NCI-H2227 (cell line): ENCODE data around the gene LPP.

Source experiments
- DNase-seq: peaks from one replicate; lab custom pipeline; 2025; ENCODE audit not compliant: unreplicated experiment; lab: John Stamatoyannopoulos, UW

LPP gene

DNA sequence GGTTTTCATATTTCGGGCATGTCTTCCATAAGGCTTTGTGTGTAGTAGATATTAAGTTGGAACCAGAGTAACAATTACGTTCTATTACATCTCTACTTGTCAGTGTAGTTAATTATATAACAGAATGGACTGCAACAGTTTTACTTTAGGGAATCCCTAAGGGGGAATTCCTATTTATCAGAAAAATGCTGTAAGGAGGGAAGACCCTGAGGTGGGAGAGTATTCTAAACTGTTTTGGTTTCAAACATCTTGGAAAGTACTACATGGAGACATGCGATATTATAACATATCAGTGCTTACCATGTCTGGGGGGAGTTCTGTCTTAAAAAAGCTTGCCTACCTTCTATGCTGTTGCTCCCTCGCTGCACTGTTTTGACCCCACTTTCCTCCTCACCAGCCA, 238.1 kb downstream of the LPP start:
- no peak for DNase-seq

- DNase-seq = no peak
Observed at GRCh38 chr3:188394623-188395022, 240.7 kb downstream of the LPP start.

DNA sequence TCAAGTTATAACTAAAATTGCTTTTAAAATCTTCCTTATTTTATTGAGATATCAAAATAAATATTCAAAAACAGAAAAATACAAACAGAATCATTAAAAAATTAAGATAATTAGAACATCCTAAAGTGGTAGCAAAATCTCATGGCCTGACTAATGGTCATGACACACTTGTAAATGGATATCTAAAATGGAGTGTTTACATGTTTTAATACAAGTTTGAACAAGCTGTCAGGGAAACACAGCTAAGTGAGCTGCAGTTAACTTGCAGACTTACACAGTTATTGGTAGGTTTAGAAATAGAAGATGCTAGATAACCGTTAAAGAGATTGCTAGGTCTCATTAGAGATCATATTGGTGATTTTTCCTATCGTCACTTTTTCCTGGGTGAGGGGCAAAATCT, 242.3 kb downstream of the LPP start:
- DNase-seq = no peak

- no peak for DNase-seq
Observed at GRCh38 chr3:188396900-188397299, 242.9 kb downstream of the LPP start.

DNA sequence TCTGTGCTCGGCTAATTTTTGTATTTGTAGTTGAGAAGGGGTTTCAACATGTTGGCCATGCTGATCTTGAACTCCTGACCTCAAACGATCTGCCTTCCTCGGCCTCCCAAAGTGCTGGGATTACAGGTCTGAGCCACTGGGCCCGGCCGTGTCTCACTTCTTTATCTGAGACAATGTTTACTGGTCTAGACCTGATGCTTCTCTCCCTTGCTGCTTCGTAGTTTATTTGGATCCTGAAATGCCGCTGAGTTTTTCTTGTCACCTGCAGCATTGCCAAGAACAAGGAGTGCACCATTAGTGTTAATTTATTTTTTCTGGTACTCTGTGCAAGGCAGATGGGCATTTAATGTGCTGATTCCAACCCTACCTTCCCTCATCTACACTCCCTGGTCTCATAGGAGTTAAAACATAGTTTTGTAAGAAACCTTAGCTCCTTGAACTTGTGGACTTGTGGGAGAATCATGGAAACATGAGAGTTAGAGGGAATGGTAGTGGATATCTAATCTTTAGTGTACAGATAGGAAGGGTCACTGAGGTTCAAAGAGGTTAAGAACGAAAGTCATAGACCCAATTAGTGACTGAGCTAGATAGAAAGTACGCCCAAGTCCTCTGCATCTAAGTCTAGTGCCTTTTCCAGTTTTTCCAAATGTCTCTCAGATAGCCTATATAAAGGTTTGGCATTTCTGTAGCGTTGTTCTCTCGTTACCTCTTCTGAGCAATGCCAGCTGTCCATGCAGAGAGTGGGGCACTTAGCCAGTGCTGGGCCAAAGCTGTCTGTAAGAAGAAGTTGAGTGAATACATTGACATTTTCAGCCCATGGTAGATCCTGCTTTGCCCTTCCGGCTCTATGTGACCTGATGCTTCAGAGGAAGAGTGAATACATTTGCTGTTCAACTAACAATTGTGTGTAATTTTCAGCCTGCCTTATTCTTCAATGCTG, 244.1 kb downstream of the LPP start:
- DNase-seq = no peak

- no peak for DNase-seq
Observed at GRCh38 chr3:188400494-188401243, 246.7 kb downstream of the LPP start.

- DNase-seq = no peak
Observed at GRCh38 chr3:188401244-188401993, 247.5 kb downstream of the LPP start.

DNA sequence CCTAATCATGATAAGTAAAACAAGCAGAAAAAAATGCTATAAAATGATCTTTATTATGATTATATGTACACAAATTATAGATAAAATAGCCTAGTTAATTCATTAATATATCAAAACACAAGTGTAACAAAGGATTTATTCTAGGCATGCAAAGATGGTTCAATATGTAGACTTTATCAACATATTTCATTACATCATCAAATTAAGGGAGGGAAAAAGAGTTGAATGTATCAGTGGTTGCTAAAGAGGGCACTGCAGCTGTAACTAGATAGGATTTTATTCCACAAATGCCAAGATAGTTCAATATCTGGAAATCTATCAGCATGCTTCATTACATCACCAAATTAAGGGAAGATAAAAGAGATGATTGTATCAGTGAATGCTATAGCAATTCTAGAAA, 248.3 kb downstream of the LPP start:
- DNase-seq = no peak

DNA sequence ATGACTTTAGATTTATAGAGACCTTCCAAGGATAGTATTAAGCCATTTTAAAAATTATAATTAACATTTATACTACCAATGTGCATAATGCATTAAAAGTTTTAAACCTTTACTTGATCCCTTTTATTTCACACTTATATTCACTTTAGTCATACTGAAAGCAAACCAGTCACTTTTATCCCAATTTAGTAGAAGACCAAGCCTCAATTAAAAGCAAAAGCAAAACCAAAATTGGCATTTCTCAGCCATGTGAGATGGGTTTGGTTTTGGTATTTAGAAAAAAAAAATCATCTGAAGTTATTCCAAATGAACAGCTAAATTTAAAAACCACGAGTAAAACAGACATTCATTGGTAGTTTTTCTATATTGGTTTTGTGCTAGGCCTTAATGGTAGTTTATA, 249.4 kb downstream of the LPP start:
- DNase-seq = no peak

DNA sequence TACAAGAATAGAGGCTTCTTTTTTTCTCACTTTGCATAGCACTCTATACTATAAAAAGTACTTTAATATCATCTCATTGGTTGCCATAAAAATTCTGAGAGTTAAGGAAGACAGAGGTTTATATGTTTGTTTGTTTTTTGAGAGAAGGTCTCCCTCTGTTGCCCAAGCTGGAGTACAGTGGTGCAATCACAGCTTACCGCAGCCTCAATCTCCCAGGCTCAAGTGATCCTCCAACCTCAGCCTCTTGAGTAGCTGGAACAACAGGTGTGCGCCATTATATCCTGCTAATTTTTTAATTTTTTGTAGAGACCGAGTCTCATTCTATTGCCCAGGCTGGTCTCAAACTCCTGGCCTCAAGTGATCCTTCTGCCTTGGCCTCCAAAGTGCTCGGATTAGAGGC, 250.2 kb downstream of the LPP start:
- DNase-seq = no peak

DNA sequence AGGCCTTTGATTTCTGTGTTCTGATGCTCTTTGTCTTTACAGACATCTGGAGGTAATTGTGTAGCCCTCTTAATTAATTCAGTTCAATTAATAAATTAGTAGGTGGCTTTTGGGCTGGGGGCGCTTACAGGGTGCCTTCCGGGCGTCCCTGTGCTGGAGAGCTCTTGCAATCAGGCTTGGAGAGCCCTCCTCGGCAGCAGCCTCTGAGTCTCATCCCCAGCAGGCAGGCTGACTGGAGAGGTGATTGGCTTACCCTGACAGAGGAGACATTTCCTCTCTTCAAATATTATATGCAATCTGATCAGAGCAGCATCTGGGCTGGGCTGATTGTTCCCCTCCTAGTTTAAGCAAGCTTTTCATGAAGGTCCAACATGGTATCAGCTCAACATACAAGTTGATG, 250.7 kb downstream of the LPP start:
- no peak for DNase-seq

DNA sequence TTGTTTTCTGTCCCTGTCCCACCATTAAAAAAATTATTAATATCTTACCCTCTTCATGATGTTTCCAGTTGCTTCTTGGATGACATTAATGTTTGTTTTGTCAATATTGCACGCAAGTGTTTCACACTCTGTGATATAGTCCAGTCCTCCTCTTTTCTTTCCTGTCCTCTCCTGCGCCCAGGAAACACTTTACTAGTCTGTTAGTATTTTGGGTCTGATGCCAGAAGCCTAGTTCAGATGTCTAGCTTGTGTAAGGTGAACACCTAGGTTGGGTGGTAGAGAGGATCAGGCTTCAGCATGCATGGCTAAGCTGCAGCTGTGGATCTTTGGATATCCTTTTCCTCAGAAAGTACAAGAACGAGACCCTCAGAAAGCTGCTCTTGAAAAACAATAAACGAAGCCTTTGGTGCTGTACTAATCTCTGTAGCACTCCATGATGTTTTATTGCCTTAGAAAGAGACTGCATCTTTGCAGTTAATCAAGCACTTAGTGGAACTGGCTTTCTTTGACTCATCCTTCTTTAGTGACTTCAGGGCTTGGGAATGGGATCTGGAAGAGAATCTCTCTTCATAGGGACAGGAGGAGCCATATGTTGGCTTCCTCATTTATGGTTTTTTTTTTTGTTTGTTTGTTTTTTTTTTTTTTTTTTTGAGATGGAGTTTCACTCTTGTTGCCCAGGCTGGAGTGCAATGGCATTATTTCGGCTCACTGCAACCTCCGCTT, 253.4 kb downstream of the LPP start:
- DNase-seq = no peak

DNA sequence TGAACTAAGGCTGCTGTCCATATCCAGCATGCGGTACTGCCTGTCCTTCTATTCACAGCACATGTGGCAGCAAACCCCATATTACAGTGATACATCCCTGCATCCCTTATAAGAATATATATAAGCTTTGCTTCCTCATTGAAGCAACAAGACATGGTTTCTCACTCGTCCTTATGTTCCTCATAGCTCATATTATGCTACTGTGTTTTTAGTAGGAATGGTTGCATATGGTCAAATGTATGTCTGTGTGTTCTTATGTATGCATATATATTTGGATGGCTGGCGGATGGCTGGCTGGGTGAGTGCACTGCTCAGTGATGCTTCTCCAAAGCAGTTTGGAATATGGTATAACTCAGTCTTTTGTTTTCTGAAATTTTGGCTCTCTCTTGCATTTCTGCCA, 254.9 kb downstream of the LPP start:
- DNase-seq = no peak

GRCh38 chr3:188411750-188412149, 257.8 kb downstream of the LPP start:
- no peak for DNase-seq

DNA sequence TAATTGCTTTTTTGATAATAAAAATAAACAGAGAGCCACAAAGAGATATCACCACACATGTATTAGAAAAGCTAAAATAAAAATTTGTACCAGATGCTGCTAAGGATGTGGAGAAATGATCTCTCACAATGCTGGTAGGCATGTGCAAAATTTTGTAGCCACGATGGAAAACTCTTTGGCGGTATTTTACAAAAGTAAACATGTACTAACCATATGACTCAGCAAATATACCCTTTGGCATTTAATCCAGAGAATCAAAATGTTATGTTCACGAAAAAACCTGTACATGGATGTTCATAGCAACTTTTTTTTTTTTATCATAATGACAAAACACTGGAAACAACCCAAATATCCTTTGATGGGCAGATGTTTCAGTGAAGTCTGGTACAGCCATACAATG, 261.2 kb downstream of the LPP start:
- DNase-seq = no peak

GRCh38 chr3:188416041-188416440, 262.1 kb downstream of the LPP start:
- no peak for DNase-seq

GRCh38 chr3:188417271-188417696, 263.3 kb downstream of the LPP start:
- DNase-seq = no peak

GRCh38 chr3:188417766-188418165, 263.8 kb downstream of the LPP start:
- no peak for DNase-seq

GRCh38 chr3:188421151-188421821, 267.3 kb downstream of the LPP start:
- no peak for DNase-seq

- DNase-seq = no peak
Observed at GRCh38 chr3:188421836-188422540, 268.0 kb downstream of the LPP start.
